HG03378 (cell line): ENCODE measurements around the gene MAP3K9.
"Not testable (repeated sequence)": the region's sequence is repeated elsewhere in the genome, so short reads cannot be mapped to it uniquely, and the experiment has no call there.

Experiments used
- ATAC-seq: cut with Tn5 transposase; IDR thresholded peaks from one replicate; pipeline ENCODE4 v1.9.1; 2021; ENCODE audit warnings: mild to moderate bottlenecking, moderate library complexity; ENCODE audit not compliant: unreplicated experiment

Gene MAP3K9

DNA sequence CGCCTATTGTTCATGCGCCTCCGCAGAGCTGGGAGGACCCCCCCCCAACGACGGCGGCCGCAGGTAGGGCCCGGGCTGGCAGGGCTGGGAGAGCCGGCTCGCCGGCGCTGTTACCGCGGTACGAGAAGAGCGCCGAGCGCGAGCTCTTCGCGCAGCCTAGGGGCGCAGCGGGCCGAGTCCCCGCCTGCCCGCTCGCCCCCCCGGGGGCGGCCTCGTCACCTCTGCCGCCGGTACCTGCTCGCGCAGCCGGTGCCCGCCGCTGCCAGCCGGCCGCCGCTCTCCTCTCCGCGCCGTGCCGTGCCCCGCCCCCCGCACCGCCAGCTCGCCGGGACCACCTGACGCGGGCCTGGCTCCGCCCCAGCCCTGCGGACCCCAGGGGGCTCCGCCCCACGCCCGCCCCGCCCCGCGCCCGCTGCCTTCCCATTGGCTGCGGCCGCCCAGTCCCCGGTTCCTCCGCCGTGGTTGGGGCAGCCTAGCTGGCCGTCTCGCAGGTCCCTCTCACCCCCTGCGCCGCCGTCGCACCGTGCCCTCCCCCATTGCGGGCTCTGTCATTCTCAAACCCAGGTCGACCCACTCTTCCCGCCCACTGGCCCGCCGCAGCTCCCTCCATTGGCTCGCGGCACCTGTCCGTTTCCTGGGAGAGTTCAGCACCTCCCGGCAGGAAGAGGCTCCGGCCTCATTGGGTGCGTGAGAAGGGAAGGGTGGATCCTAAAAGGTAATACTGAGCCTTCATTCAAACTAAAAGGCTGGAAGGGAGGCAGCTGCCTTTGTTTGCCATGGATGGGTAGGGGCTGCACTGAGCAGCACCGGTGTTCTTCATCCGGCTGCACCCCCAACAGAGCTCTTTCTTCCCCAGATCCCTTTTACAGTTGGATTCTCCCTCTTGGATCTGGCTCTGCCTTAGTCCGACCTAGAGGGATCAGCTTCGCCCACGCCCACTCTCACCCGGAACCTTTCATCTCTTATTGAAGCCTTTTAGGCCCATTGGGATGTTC lies at the start of gene MAP3K9:
MAP3K9 (minus strand) TSS at position 289 of the 995 bp plus-strand sequence. CDS start 342 bp downstream, outside the sequence.
- ATAC-seq: peak; percentile 76

DNA sequence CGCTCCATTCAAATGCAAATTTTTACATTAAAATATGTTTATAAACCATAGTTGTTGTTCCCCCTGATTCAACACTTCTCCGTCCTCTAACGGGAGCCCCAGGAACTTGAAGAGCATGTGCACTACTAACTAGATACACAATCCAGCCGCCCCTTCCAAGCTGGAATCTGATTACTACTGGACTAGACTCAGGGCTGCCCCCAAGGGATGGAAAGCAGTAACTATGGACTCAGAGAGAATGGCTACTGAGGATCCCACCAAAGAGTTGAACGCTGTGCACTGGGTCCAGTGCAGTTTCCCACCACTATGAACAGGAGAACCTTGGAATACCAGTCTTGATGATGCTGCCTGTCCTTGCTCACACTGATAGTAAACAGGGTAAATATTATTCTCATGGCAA lies 49.3 kb upstream of the MAP3K9 start:
- ATAC-seq: no peak

DNA sequence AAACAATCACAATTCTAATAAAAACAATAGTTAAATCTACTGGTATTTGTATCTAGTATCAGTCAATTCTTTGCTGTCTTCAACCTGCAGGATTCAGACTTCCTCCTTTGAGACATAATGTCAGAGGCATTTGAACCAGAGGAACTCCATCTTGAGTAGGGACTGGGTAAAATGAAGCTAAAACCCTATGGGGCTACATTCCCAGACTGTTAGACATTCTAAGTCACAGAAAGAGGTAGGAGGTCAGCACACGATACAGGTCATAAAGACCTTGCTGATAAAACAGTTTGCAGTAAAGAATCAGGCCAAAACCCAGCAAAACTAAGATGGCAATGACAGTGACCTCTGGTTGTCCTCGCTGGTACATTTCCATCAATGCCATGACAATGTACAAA lies 48.2 kb upstream of the MAP3K9 start:
- no peak for ATAC-seq

DNA sequence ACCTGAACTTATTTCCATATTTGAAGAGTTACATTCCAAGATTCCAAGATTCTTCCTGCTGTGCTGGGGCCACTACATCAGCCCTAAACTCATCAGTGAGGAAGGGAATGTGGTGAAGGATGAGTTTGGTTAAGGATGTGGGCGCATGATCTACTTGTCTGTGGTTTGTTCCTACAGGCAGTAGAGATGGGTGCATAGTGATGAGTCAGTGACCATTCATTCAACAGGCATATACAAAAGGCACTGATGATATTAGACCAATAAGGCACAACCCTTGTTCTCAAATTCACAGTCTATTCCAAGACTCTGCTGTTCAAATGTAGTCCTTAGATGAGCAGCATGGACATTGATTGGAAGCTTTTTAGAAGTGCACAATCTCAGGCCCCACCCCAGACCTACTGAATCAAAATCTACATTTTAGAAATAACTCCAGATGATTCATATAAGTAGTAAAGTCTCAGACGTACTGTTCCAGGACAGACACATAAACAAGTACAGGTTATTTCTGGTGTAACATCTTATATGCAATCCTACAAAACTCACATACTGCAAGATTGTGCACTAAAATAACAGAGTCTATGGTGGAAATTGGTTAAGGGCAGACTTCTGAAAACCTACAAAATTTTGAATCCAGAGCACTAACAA lies 47.7 kb upstream of the MAP3K9 start:
- no peak for ATAC-seq

DNA sequence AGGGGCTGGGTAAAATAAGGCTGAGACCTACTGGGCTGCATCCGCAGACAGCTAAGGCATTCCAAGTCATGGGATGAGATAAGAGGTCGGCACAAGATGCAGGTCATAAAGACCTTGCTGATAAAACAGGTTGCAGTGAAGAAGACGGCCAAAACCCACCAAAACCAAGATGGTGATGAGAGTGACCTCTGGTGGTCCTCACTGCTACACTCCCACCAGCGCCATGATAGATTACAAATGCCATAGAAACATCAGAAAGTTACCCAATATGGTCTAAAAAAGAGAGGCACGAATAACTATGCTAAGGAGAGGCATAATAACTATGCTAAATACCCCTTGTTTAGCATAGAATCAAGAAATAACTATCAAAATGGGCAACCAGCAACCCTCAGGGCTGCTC lies 46.2 kb upstream of the MAP3K9 start:
- ATAC-seq: no peak

DNA sequence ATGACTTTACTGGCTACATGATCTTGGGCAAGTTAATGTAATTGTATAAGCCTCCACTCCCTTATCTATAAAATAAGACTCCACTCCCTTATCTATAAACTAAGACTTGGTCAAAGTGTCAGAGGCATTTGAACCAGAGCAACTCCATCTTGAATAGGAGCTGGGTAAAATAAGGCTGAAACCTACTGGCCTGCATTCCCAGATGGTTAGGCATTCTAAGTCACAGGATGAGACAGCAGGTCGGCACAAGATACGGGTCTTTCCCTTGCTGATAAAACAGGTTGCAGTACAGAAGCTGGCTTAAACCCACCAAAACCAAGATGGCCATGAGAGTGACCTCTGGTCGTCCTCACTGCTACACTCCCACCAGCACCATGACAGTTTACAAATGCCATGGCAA lies 44.3 kb upstream of the MAP3K9 start:
- ATAC-seq: not testable (repeated sequence)

DNA sequence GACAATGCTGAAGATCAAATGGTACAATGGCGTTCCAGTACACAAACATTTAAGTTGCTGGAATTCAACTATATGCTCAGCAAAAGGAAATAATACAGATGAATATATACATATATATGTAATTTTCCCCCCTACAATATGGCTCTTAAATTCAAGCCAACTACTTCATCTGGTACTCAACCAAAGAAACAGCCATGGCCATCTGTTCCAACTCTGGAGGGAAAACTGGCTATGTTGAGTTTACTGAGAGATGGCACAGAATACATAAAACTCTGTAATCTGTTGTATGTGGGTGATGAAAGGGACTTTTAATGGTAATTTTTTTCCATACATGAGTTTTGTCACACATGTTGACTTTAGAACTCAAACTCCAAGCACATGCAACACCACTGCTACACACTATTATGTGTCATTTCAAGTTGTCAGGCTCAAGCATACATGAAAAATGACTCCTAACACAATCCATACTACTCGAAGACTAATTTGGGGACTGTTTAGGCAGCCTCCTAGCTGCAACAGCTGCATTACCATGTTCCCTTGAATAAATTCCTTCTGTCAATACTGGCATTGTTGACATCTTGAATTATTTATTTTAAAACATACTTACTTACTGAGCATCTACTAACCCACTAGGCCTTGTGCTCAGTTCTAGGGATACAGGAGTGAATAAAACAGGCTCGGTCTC lies 38.2 kb upstream of the MAP3K9 start:
- no peak for ATAC-seq

DNA sequence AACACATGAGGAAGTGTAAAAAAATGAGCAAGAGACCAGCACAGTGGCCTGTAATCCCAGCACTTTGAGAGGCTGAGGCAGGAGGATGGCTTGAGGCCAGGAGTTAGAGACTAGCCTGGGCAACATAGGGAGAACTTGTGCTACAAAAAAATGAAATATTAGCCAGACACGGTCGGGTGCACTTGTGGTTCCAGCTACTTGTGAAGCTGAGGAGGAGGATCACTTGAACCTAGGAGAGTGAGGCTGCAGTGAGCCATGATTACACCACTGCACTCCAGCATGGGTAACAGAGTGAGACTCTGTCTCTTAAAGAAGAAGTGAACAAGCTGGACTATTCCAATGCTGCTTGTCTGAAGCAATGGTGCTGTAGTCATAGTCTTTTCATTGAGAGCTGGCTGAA lies 36.3 kb upstream of the MAP3K9 start:
- ATAC-seq: no peak

DNA sequence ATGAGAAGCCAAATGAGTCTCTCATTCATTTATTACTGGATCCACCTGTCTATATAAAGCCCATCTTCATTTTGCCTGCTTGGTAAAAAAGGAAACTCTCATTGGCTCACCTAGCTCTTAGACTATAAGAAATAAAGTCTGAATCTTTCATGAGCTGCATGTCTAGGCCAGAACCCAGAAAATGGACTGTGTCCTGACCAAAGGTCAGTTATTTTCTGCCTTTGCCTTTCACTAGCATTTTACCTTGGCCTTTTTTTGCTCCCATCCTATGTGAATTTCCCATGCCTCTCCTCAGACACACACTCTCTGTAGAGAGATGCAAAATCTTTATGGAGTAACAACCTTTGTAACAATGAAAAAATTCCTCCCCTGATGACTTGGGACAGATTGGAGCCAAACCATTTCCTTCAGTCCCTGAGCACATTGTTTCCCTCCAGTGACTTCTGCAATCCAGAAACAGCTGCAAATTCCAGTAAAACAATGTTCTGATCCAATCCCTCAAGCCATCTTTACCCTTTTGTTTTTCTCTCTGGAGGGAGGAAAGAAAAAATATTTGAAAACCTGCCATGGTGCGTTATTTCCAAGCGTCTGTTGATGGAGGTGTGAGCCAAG lies 33.6 kb upstream of the MAP3K9 start:
- ATAC-seq: no peak

DNA sequence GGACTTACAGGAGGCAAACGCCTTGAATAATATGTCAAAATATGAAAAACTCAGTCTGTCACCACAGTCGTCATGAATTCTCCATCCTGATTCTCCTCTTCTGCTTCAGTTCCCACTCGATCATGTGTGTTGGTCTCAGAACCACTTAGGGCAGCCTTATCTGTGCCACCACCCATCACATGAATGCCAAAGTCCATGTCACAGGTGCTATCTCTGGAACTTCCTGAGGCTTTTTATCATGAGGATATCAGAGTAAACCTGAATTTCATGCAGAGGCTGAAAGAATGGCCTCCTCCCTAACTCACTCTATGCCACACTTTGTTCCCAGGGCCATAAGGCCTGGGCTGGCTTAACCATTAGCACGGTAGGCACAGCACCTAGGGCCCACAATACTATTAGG lies 28.8 kb upstream of the MAP3K9 start:
- no peak for ATAC-seq

DNA sequence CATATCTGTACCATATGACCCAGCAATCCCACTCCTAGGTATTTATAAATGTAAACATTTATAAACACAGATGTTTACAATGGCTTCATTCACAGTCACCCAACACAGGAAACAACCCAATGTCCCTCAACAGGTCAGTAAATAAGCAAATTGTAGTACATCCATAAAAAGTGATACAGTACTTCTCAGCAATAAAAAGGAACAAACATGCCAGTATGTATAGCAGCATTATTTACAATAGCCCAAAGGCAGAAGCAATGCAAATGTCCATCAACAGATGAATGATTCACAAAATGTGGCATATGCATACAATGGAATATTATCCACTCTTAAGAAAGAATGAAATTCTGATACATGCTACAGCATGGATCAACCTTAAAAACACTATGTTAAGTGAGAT lies 27.6 kb upstream of the MAP3K9 start:
- no peak for ATAC-seq

DNA sequence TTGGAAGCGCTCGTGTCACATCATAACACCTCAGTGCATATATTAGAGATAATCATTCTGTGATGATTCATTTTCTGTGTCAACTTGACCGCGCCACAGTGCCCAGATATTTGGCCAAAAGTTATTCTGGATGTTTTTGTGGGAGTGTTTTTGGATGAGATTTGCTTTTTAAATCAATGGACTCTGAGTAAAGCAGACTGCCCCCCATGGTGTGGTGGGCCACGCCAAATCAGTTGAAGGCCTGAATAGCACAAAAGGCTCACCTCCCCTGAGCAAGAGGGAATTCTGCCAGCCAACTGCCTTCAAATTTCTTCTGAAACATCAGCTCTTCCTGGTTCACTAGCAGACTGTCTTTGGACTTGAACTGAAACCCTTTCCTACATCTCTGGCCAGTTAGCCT lies 24.6 kb upstream of the MAP3K9 start:
- ATAC-seq: no peak

DNA sequence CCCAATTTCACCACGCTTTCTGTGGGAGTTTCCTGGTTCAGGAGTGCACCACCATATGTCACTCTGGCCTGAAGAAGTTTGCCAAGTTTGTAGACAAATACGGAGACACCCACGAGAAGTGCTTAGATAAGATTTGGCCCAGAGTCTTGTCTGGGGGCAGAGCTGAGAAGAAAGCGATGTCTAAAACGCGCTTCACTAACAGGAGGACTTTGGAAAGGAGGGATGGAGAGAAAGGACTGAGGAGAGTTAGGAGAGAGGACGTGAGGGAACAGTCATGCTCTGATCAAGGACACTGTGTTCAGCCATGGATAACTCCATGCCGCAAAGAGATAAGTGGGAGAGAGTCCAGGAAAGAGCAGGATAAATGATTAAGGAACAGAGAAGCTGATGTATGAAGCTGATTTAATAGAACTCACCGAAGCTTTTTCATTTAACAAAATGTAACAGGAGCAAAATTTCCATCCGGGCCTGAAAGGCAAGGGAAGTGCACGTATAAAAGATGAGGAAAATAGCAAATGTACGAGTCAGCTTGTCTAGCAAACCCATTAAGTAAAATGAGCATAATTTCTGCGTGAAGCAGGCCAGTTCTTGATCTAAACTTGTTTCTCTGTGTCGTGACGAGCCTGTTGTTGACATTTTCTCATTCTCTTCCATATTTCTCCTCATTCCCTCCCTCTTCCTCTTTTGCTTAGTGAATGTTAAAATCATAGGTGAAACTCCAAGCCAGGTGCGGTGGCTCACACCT lies 23.4 kb upstream of the MAP3K9 start:
- ATAC-seq: no peak

DNA sequence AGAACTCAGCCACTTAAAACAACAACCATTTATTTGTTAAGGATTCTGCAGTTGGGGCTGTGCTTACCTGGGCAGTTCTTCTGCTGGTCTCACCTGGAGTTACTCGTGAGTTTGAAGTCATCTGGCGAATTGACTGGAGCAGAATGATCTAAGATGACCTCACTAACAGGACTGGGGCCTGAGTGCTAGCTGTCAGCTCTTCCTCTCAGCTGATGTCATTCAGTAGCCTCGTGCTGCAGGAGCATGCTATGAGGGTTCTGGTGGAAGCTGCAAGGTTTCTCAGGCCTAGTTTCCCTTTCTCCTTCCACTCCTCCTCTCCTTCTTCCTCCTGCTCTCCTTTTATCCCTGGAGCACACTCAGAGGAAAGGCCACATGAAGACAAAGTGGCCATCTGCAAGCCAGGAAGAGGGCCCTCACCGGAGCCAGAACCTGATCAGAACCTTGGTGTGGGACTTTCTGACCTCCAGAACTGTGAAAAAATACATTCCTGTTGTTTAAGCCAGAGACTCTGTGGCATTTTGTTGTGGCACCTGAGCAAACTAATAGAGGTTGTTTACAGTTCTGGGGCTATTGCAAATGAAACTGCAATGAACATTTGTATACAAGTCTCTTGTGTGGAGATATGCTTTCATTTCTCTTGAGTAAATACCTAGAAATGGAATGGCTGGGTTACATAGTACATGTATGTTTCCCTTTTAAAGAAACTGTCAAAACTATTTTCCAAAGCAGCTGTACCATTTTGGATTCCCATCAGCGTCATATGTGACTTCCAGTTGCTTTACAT lies 21.9 kb upstream of the MAP3K9 start:
- ATAC-seq: no peak

DNA sequence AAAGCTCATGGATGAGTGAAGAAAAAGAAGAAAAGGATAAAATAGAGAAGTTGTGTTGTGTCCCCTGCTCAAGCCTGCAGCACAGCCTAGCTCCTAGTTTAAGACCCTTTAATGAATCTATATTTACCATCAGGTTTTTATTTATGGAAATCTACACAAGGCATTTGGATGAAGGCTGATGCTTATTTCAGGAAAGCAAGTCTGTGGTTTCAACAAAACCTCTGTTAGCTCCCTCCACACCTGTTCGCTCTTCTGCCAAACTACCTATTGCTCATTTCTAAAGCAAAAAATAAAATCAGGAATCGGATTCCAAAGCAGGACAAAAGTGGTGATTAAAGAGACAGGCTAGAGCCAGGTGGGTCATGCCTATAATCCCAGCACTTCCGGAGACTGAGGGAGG lies 18.9 kb upstream of the MAP3K9 start:
- ATAC-seq: no peak

DNA sequence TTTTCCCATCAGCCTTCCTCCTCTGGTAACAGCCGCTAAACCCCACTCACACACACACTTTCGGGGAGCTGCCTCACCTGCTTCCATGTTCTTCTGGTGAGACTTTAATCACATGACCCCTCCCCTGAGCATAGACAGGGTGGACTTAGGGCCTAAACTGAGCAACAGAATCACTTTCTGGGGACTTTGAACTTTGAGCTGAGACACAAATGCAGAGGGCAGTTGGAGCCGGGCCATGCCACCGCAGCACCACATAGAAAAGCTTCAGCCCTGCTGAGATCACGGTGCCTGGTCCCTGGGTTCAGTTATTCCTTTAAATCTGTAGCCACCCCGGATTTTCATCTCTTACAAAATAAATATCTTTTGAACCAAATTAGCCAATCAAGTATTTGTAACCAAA lies 18.4 kb upstream of the MAP3K9 start:
- no peak for ATAC-seq

DNA sequence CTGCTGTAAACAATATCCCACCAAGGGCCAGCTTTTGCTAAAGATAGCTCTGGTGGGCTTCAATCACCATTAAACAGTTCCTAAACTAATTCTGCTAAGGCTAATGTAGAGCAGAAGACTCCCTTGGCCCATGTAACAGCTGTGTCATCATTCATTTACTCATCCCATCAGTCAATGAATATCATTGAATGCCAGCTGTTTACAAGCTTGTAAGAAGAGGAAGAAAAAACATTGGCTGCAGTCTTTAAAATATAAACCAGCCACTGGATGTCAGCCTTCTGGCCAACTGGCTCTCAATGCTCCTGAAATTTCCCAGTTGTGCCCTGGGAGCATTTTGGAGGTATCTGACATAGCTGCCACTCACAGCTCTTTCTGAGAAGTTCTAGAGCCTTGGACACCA lies 18.0 kb upstream of the MAP3K9 start:
- no peak for ATAC-seq

DNA sequence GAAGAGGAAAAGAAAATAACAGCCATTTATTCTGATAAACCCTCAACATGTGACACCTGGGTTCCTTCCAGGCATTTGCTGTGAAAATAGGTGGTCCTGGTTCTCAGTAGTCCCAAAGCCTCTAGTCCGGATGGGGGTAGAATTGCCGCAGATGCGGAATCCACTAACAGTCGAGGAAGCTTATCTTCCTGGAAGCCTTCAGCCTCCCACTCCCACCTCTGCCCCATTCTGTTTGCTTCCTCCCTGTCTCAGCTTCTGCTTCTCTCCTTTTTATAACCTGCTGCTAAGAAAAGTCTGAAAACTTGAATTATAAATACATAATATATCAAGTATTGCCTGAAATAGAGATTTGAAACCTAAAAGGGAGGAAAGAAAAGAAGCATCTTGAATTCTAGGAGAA lies 14.0 kb upstream of the MAP3K9 start:
- ATAC-seq: no peak

DNA sequence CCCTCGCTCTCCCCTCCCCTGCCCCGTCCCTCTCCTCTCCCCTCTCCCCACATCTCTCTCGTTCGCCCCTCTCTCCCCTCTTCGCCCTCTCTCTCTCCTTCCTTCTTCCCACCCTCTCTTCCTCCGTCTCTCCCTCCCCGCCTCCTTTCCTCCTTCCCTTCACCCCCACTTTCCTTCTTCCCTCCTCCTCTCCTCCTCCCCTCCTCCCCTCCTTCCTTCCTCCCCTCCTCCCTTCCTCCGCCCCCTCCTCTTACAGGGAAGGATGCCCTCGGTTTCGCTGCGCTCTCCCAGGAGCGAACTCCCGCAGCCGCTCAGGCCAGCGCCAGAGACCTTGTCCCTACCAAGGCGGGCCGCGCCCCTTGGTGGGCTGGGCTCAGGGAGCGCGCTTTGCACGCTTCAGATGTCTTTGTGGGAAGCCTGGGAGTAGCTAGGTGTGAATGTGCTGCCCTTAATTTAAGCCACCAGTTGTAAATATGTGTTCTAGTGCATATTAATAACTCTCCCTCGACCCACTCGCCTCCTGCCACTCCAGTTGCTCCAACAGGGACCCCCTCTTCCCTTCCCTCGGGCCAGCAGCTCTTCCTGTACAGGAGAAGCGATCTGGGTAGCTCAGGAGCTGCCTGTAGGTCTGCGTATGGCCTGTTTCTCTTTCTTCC lies 13.3 kb upstream of the MAP3K9 start:
- ATAC-seq: no peak
